GM19438 (cell line): ENCODE measurements around the gene TFAP2A.

Source experiments
- ATAC-seq: cut with Tn5 transposase; IDR thresholded peaks from one replicate; pipeline ENCODE4 v1.9.1; 2021; ENCODE audit warnings: low read depth; ENCODE audit not compliant: unreplicated experiment

Gene TFAP2A

DNA sequence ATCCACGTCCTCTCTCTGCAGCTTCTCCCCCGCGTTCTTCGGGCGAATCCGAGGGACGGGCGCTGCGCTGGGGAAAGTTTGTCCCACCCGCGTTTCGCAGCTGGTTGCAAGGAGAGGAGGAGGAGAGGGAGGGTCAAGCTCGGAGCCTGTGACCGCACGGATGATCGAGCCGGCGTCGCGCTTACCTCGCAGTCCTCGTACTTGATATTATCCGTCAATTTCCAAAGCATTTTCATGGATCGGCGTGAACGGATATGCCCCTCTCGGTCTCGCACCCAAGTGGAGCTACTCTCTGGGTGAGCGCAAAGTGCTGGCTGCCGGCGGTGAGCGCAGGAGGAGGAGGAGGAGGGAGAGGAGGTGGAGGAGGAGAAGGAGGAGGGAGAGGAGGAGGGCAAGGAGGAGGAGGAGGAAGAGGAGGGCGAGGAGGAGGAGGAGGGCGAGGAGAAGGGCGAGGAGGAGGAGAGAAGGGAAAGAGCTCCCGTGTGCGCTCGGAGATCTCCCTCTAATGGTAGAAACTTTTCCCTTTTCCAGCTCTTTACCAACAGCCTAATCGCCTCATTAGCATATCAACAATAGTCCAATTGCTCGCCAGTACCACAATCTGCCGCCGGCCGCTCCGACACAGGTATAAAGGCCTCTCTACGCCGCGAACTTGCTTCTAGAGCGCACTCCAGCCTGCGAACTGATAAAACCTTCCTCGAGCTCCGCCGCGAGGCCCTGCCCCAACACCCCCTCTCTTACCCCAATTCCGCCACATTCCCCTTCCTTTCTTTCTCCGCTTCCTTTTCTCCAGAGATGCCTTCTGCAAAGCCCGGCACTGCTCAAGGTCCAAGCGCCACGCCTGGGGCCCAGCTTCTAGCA, at the start of gene TFAP2A:
TSS of gene TFAP2A (minus strand) at position 319 of the 861 bp plus-strand sequence. CDS start at position 236, 83 bp downstream.
- ATAC-seq: no peak

DNA sequence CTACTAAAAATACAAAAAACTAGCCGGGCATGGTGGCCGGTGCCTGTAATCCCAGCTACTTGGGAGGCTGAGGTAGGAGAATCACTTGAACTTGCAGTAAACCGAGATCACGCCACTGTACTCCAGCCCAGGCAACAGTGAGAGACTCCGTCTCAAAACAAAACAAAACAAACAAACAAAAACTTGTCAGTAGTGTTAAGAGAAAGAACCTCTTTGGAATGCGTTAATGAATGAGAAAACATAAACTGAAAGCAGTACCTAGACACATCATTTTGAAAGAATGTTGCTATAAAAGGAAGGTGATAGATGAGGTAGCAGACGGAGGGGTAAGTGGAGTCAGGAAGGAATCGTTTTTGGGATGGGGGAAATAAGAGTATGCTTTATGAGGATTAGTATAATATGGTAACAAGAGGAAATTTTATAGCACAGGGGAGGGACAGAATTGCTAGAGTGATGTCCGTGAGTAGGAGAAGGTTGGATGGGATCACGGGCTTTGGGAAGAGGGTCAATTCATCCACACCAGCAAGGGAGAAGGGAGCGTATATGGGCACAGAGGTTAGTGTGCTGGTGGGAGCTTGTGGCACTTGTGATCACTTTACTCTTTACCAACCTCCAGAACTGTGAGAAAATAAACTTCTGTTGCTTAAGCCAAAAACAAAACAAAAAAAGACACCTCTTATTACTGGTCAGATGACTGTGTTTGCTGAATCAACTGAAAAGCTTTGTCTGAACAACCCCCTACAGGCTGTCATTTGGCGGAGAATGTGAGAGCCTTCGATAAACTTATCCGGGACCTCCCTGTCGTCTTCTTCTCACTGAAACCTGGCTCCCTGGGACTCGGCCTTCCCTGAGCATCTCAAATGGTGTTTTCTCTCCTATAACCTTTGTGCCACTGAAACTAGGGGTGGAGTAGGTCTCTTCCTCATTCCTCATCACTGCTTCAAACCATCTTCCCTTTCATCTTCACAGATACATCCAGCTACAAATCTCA, 48.9 kb upstream of the TFAP2A start:
- ATAC-seq: no peak

DNA sequence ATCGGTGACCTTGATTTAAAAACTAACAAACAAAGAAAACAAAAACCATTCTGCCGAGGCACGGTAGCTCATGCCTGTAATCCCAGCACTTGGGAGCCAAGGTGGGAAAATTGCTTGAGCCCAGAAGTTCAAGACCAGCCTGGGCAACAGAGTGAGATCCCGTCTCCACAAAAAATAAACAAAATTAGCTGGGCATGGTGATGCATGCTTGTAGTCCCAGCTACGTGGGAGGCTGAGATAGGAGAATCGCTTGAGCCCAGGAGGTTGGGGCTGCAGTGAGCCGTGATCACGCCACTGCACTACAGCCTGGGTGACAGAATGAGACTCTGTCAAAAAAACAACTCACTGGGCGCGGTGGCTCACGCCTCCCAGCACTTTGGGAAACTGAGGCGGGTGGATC, 48.2 kb upstream of the TFAP2A start:
- no peak for ATAC-seq

DNA sequence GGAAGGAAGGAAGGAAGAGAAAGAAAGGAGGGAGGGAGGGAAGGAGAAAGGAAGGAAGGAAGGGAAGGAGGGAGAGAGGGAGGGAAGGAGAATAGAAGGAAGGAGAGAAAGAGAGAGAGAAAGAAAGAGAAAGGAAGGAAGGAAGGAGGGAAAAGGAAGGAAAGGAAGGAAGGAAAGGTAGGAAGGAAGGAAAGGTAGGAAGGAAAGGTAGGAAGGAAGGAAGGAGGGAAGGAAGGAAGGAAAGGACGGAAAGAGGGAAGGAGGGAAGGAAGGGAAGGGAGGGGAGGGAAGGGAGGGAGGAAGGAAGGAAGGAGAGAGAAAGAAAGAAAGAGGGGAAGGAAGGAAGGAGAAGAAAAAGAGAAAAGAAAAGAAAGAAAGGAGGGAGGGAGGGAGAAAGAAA, 47.0 kb upstream of the TFAP2A start:
- no peak for ATAC-seq

DNA sequence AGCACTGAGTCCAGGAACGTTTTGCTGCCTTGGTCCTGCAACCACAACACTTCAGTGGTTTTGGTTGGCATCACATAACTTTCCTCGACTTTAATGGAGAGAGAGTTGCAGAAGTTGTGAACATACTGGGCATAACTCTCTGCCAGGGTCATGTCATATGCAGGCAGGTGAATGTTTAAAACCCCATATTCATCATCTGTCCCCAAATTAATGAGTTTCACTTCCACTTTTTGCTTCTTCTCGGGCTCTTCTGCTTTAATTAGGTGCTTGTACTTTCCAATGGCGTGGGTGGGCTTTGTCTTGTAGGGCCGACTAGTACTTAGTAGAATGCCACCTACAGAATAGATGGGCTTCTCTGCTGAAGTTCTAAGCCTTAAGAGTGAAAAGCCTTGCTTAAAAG, 45.2 kb upstream of the TFAP2A start:
- peak; percentile 96 for ATAC-seq

DNA sequence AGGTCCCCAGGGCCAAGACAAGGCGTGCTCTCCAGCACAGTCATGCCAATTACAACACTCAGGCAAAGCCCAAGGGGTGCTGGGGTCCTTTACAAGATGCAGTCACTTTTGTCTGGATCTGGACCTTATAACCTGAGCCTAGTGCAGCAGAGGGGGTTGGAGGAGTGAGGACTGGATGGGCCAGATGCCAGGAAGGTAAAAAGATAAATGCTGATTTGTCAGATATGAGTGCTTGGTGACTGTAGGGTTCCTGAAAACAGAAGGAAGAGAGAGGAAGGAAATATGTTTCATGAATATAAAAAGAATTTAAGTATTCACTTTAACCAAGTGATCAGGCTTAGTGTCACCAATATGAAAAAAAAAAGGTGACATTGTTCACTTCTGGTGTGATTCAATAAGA, 43.4 kb upstream of the TFAP2A start:
- no peak for ATAC-seq

DNA sequence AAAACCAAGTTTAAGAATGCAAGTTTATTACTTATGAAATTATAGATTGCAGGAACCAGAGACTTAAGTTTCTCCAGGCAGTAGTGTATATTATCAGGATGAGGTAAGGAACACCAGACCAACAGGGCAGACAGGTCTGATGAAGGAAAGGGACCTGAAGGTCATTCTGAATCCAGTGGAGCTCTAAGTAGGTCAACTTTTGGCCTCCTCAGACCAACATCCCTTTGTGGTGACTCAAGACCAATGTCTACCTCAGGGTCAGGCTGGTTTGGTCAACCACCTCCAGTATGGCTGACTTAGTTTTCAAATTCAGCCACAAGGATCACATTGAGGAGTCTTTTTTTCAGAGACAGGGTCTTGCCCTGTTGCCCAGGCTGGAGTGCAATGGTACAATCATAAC, 38.7 kb upstream of the TFAP2A start:
- no peak for ATAC-seq

DNA sequence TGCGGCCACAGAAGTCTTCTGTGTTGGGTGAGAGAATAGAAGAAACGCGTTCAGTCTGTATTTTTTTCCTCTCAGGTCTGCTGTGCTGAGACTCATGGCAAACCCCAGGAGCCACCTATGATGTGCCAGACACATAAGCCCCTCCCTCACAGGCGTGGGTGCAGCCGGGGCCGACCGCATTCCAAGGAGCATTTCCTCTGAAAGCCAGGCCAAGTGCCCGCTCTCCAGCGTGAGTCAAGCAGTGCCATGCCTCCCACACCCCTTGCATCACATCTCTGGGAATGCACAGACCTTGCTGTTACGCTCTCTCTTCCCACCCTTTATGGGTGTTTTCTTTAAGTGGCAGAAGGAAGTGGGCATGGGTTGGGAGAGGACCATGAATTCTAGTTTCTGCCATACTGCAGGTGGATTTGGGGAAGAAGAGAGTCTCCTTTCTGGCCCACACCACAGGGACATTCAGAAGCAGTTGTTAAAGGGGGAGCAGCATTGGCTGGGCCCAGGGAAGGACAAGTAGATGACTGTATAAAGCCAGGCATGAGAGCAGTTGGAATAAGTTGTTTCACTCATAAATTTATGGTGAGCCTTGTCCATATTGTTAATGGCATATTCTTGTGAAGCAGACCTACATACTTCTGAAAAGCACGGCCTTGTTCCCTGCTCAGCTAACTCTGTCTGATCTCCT, 37.1 kb upstream of the TFAP2A start:
- ATAC-seq: no peak

DNA sequence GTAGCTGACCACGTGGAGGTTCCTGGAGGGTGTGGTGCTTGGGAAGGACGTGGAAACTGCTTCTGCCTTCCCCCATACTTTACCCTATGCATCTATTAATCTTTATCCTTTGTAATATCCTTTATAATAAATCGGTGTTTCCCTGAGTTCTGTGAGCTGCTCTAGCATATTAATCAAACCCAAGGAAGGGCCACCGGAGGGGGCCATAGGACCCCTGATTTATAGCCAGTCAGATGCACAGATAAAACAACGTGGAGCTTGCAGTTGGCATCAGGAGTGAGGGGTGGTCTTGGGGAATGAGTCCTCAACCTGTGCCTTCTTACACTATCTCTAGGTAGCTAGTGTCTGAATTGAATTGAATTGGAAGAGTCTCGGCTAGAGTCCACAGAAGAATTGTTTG, 36.5 kb upstream of the TFAP2A start:
- no peak for ATAC-seq

DNA sequence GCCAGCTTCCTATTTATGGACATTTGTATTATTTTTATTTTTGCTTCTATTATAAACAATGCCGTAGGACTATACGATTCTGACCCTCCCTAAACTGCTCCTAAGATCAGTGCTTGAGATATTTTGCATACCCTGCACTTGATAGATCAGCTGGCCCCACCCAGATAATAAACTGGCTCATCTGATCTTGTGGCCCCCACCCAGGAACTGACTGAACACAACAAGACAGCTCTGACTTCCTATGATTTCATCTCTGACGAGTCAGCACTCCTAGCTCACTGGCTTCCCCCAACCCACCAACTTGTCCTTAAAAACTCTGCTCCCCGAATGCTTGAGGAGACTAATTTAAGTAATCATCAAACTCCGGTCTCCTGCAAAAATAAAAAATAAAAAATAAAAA, 34.9 kb upstream of the TFAP2A start:
- no peak for ATAC-seq

DNA sequence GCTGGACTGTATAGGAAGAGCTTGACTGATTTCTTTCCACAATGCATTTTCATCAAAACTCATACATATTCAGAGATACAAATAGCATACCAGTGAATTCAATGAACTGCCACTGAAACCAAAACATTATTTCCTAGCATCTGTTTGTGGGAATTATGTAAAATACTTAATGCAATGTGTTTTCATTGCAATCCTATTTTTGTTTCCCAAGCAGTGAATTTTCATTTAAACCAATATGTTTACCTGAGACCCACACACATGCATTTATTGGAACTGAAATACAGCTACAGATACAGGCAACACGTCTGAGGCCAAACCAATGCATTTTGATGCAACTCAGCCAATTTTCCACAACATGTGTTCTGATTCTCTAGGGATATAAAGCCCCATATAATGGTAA, 33.2 kb upstream of the TFAP2A start:
- ATAC-seq: no peak

DNA sequence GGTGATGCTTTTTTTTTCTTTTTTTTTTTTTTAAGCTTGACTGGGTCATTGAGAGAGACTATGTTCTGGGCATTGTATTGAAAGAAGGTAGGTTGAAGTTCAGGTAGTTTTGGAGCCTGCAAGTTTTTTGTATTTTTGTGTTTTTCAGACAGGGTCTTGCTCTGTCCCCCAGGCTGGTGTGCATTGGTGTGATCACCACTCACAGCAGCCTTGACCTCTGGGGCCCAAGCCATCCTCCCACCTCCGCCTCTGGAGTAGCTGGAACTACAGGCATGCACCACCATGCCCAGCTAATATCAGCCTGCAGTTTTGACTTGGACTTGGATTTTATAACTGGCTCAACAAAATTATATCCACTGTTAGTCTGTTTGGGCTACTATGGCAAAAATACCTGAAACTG, 31.7 kb upstream of the TFAP2A start:
- ATAC-seq: no peak

DNA sequence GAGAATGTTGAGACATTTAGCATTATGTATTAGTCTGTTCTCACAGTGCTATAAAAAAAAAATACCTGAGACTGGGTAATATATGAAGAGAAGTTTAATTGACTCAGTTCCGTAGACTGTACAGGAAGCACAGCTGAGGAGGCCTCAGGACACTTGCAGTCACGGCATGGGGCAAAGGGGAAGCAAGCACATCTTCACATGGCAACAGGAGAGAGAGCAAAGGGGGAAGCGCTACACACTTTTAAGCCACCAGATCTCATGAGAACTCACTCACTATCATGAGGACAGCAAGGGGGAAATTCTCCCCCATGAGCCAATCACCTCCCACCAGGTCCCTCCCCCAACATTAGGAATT, 26.8 kb upstream of the TFAP2A start:
- no peak for ATAC-seq

DNA sequence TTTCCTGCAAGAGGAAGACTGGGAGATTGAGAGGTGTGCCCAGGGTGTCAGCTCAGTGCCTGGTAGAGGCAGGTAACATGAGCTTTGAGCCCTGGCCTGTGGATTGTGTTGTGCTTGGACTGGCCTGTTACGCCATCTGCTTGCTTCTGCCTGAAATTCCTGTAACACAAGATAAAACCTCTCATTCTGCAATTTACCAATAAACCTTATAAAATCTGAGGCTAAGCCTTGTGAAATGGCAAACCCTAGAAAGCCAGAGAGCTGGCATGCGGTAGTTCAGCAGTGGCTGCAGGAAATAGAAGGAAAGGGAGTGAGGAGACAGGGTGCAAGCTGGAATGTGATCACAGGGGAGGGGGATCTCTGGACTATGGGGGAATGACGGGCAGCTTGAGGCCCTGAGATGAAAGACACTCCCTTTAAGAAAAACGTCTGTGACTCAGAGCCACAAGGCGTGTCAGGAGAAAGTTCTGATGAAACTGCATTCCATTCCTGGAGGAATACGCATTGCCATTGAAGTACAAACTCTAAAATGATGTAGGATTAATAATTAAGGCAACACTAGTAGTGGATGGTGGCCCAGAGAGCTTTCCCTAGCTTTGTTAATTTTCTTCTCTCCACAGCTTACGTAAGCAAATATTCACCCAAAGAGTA, 26.3 kb upstream of the TFAP2A start:
- ATAC-seq: no peak

DNA sequence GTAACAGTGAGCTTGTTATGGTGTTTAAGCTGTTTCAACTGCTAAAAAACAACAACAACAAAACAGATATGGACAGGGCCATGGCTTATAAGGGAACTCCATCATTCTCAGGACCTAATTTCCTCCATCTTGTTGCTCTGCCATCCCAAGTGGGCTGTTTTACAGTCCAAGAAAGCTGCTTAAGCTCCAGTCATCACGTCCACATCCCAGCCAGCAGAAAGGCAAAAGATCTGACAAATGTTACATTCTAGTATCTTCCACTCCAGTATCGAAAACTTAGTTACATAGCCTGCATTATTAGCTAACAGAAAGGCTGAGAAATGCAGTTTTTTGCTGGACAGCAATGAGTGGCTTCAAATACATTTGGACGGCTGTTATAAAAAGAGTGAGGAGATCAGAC, 23.0 kb upstream of the TFAP2A start:
- no peak for ATAC-seq

DNA sequence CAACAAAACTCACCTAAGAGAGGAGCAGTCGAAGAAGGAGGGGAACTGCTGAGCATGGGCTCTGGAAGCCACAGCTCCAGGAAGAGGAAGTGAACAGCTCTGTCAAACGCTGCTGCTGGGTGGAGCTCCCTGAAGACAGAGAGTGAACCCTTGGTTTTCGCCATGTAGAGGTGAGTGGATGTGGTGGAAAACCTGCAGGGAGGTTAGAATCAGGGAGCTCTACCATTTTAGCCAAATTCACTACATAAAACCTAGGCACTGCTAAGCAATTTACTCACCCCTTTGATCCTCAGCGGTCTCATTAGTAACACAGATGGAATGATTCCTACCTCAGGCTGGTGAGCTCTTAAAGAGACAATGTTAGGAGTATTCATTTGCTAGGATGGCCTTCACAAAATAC, 19.4 kb upstream of the TFAP2A start:
- no peak for ATAC-seq

DNA sequence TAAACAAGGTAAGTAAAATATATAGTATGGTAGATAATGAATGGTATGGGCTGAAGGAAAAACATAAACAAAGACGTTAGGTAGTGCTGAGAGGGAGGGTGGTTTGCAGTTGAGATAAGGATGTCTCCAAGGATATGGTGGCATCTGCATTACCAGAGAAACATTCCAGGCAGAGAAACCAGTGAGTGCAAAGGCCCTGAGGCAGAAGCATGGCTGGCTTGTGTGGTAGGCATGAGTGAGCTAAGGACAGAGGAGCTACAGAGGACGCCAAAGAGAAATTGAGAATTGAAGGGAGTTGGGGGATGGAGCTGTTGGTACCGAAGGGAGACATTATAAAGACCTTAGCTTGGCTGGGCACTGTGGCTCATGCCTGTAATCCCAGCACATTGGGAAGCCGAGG, 18.4 kb upstream of the TFAP2A start:
- no peak for ATAC-seq

DNA sequence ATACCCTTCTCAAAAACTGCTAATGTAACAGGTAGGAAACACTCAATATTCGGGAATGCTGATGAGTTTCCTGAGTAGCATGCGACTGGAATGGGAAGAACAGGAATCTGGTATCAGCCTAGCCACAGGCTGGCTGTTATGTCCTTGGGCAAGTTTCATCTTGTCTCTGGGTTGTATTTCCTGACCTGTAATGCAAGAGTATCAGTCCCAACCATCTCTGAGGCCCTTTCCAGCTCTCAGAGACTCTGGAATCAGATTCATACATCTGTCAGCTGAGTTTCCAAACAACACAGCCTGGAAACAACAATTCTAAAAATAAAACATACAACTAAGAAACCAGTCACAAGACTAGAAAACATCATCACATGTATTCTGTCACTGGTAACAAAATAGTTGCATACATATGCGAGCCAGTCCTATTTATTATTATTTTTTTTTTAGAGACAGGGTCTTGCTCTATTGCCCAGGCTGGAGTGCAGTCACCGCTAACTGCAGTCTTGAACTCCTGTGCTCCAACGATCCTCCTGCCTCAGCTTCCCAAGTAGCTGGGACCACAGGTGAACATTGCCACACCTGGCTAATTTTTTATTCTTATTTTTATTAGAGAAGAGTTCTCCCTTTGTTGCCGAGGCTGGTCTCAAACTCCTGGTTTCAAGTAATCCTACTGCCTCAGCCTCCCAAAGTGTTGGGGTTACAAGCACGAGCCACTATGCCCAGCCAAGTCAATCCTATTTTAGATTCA, 16.7 kb upstream of the TFAP2A start:
- no peak for ATAC-seq

DNA sequence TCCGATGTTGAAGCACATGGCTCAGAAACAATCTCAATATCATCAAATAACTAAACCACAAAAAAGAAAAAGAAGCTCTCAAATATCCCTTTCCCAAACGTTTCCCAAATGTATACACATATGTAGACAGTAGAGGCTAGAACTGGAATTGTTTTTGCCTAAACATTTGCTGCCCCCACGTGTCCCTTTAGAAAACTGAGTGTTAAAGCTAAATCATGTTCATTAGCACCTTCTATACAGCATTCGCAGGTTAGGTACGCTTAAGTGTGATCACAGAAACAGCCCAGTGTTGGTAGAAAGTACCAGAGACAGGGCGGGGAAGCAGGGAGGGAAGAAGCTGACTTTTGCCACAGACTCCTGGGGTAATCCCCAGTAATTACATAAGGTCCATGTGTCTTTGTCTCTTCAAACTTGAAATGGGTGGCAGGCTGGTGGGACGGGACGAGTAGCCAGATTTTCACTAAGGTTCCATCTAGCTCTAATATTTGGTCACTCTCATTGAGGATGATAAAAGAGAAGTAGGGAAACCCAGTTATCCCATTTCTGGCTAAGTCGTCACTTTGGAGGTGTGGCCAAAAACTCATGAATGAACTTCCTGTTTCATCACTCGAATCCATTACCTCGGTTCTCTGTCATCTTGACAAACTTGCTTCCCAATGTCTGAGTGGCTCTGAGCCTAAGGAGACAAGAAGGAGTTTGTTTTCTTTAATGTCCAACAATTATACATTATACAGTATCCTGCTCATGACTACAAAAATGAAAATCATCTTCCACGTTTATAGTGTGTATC, 15.0 kb upstream of the TFAP2A start:
- ATAC-seq: peak; percentile 60
